A673 (cell line): ENCODE measurements around the gene MAB21L4. TPM values are rescaled to one million over a fixed set of nuclear protein-coding genes. Genes with fewer than 3 reads are reported as not detected.

Experiments used
- BruUV-seq: library from RNA; stranded (reverse); fragments of 400-500 nt; replicated peaks from 2 replicates; lab custom pipeline; 2021; lab: Mats Ljungman, UMichigan
- CTCF ChIA-PET: fragments of 300-600 bp; sonication (Branson Sonifier 250); formaldehyde crosslinking; loops from one replicate; lab custom pipeline; 2022; ENCODE audit warnings: antibody characterized with exemption; lab: Charles Lee
- POLR2A ChIA-PET: fragments of 300-600 bp; sonication (Branson Sonifier 250); formaldehyde crosslinking; loops from one replicate; lab custom pipeline; 2022; ENCODE audit warnings: antibody characterized with exemption; ENCODE audit not compliant: low non-redundant PET; lab: Charles Lee
- DNase-seq: peaks from one replicate; pipeline ENCODE4 v3.0.0-alpha.2; 2015; ENCODE audit warnings: low spot score
- H3K27ac ChIP-seq: fragments of 200-600 bp; sonication (generic); 2 replicates; pipeline ENCODE4 v1.5.1; 2016; ENCODE audit warnings: mixed run types, low read depth, mild to moderate bottlenecking, mixed read lengths, antibody characterized with exemption, low read length; ENCODE audit not compliant: poor library complexity, severe bottlenecking
- H3K27me3 ChIP-seq: fragments of 200-600 bp; sonication (generic); replicated peaks from 2 replicates; pipeline ENCODE4 v1.6.1; 2017; ENCODE audit warnings: mixed run types, low read depth, mild to moderate bottlenecking, mixed read lengths, antibody characterized with exemption, low read length; ENCODE audit not compliant: insufficient read depth, poor library complexity
- H3K36me3 ChIP-seq: fragments of 200-600 bp; sonication (generic); 2 replicates; pipeline ENCODE4 v1.6.1; 2016; ENCODE audit warnings: mixed run types, mild to moderate bottlenecking, mixed read lengths, antibody characterized with exemption, low read length; ENCODE audit not compliant: insufficient read depth, poor library complexity, severe bottlenecking
- H3K4me1 ChIP-seq: fragments of 200-600 bp; sonication (generic); 2 replicates; pipeline ENCODE4 v1.6.1; 2017; ENCODE audit warnings: mixed run types, mild to moderate bottlenecking, mixed read lengths, antibody characterized with exemption, low read length; ENCODE audit not compliant: insufficient read depth, poor library complexity, severe bottlenecking
- H3K4me3 ChIP-seq: fragments of 200-600 bp; sonication (generic); 2 replicates; pipeline ENCODE4 v1.5.1; 2016; ENCODE audit warnings: low read depth, mixed run types, mild to moderate bottlenecking, mixed read lengths, low read length; ENCODE audit not compliant: poor library complexity, severe bottlenecking
- H3K9me3 ChIP-seq: fragments of 200-600 bp; sonication (generic); 2 replicates; pipeline ENCODE4 v1.6.1; 2016; ENCODE audit warnings: mixed run types, low read depth, mild to moderate bottlenecking, mixed read lengths, antibody characterized with exemption, low read length; ENCODE audit not compliant: poor library complexity, severe bottlenecking
- EZH2 ChIP-seq: fragments of 200-600 bp; sonication (generic); IDR thresholded peaks from 2 replicates; pipeline ENCODE4 v1.6.1; 2017; ENCODE audit warnings: borderline replicate concordance, low read depth, mild to moderate bottlenecking, mixed read lengths, antibody characterized with exemption, low read length; ENCODE audit not compliant: poor library complexity, severe bottlenecking
- intact Hi-C: fragments of 100-400 bp; cut with micrococcal nuclease; formaldehyde crosslinking; loops from one replicate; pipeline ENCODE4 v1.10.0; 2022; ENCODE audit not compliant: unreplicated experiment
- total RNA-seq: library from RNA; stranded (reverse); gene quantifications from 2 replicates; pipeline ENCODE4 v1.2.3, GENCODE V29; 2021
- TF ChIP-seq, protein P1 (sequence below): fragments of 300-800, 200-600 bp; sonication (generic); conservative IDR thresholded peaks from 2 replicates; pipeline ENCODE4 v1.5.1; 2017; ENCODE audit warnings: low read depth, mild to moderate bottlenecking, antibody characterized with exemption, low read length, moderate library complexity, mixed read lengths

The MAB21L4 gene
- total RNA-seq, 1 experiment from 2014 or later, result not detected

DNA sequence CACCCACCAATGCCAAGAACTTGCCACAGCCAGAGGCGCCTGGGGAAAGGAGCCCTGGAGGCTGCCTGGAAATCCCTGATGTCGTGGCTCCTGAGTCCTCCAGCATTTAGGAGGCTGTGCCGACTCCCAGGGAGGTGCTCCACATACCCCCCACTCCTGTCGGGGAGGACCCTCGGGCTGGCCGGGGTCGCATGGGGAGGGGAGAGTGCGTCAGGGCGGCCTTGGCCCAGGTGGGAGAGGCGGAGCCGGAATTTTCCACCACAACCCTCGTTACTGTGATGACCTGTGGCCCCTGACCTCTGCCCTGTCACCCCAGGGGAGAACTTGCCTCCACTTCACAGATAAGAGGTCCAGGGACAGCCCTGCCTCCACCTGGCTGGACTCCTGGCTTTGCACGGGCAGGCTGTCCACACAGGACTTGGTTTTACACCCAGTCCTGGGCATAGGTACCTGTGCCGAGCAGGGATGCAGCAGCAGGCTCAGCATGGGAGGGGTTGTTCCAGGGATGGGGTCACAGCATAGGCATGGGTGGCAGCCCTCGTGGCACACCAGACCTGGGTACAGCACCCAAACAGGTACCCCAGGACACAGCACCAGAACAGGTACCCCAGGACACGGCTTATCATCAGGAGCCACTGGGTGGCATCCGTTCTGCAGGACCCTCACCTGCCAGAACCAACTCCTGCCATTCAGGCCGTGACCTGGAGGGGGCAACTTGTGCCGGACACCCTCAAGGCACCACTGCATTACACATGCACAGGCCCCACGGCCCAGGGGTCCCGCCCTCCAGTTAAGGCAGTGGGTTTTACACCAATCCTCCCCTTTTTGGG, 39.6 kb downstream of the MAB21L4 start:
- CTCF ChIA-PET, result no interaction called here
- intact Hi-C loops, result no loop called here

DNA sequence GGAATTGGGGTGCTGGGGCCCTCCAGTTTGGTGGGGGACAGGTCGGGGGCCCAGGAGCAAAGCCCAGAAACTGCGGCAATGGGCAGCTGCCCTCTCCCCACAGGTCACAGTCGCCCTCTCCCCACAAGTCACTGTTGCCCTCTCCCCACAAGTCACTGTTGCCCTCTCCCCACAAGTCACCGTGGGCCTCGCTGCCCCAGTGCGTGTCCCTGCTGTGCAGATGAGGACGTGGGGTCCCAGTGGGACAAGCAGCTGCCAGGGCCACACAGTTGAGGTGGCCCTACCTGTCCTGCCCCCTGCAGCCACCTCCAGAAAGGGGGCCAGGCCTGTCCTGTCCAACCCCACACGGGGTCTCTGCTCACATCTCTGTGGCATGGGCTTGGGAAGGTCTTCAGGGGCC, 40.3 kb downstream of the MAB21L4 start:
- no peak for TF ChIP-seq EZH2
- TF ChIP-seq, protein P1, sequence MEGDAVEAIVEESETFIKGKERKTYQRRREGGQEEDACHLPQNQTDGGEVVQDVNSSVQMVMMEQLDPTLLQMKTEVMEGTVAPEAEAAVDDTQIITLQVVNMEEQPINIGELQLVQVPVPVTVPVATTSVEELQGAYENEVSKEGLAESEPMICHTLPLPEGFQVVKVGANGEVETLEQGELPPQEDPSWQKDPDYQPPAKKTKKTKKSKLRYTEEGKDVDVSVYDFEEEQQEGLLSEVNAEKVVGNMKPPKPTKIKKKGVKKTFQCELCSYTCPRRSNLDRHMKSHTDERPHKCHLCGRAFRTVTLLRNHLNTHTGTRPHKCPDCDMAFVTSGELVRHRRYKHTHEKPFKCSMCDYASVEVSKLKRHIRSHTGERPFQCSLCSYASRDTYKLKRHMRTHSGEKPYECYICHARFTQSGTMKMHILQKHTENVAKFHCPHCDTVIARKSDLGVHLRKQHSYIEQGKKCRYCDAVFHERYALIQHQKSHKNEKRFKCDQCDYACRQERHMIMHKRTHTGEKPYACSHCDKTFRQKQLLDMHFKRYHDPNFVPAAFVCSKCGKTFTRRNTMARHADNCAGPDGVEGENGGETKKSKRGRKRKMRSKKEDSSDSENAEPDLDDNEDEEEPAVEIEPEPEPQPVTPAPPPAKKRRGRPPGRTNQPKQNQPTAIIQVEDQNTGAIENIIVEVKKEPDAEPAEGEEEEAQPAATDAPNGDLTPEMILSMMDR, result no peak
- intact Hi-C loops, result no loop called here
- Histone ChIP-seq H3K4me1 (no peaks in the 10 kb centered on the region), H3K27ac (no peak overlapping the region), H3K36me3 (no peaks in the 10 kb centered on the region), H3K27me3 (no peaks in the 10 kb centered on the region), H3K4me3 (no peak overlapping the region), H3K9me3 (no peaks in the 10 kb centered on the region)
- CTCF ChIA-PET, result no interaction called here
- POLR2A ChIA-PET, result no interaction called here
- BruUV-seq, result no TSS peak
- no peak for DNase-seq

More for the DNA sequence above, 39.6 kb downstream of the MAB21L4 start:
- no TSS peak for BruUV-seq
- Histone ChIP-seq H3K27me3 (no peaks in the 10 kb centered on the region), H3K4me3 (no peak overlapping the region), H3K36me3 (no peaks in the 10 kb centered on the region), H3K27ac (no peak overlapping the region), H3K4me1 (no peaks in the 10 kb centered on the region), H3K9me3 (no peaks in the 10 kb centered on the region)
- TF ChIP-seq EZH2, result no peak
- TF ChIP-seq, protein P1, result no peak
- no peak for DNase-seq
- POLR2A ChIA-PET, result no interaction called here

DNA sequence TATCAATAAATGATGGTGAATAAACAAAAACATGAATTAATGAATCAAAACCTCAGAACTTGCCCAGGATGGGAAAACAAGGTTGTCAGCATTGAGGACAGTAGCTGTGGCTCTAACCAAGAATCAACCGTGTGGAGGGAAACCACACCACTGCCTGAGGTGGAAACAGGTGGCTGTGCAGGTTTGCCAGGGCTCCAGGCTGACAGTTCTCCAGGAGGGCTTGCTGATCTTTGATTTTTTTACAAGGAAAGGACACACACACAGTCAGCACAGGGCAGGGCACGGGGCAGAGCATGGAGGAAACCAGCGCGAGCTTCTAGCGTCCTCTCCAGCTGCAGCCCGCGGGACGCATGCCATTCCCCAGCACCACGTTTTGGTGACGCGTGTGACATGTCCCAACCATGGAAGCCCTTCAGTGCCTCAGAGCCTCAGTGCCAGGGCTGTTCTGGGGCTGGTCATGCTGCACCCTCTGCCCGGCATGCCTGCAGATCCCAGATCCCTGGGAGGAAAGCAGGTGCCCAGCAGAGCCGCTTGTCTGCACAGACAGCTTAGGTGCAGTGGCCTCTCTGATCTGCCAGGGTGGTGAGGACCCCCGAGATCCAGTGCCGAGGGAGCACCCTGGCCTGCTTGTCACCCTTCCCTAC, 43.2 kb downstream of the MAB21L4 start:
- no peak for DNase-seq
- H3K27ac ChIP-seq, result no peak overlapping the region
- H3K4me1 ChIP-seq, result no peaks in the 10 kb centered on the region
- no peaks in the 10 kb centered on the region for H3K27me3 ChIP-seq
- H3K9me3 ChIP-seq, result no peaks in the 10 kb centered on the region
- ChIA-PET CTCF (interaction anchor here (0.6 kb wide), 1 partner anchor 450 kb away, joined by 3 read pairs; no protein-coding TSS in a partner anchor), POLR2A (no interaction called here)
- no peak overlapping the region for H3K4me3 ChIP-seq
- intact Hi-C loops, result loop anchor here (5.0 kb wide), 1 partner anchor 805 kb away; no protein-coding TSS in a partner anchor
- BruUV-seq, result no TSS peak
- no peaks in the 10 kb centered on the region for H3K36me3 ChIP-seq
- TF ChIP-seq EZH2, result no peak
- TF ChIP-seq, protein P1, result no peak
